ENCODE data around the gene SLC5A12. TPM values are rescaled to one million over a fixed set of nuclear protein-coding genes. Genes with fewer than 3 reads are reported as not detected.
A peak's percentile ranks its signal among the peaks of the same experiment; 100 is the strongest.
"Not testable (repeated sequence)": the region's sequence is repeated elsewhere in the genome, so short reads cannot be mapped to it uniquely, and the experiment has no call there.

SLC5A12 gene
- total RNA-seq, 2 donors from 2014 or later, result not detected

GRCh38 chr11:26655287-26655686 is 66.6 kb downstream of the SLC5A12 start:
- peaks cover 0 to under 1% of the 10 kb centered on the region in 2 donors for H3K27me3 ChIP-seq
- DNase-seq, result no peak
- no peak overlapping the region for H3K27ac ChIP-seq
- no peaks in the 10 kb centered on the region for H3K36me3 ChIP-seq (replicated peaks in 1 of 2; ENCODE audit: insufficient read depth in 1 of 2, low read depth in 2 of 2)
- intact Hi-C loops (cut with DNase I), result no loop called here
- H3K4me3 ChIP-seq, result no peak overlapping the region
- TF ChIP-seq POLR2A (IDR thresholded peaks at IDR 0.05) (no peak), CTCF (IDR thresholded peaks at IDR 0.05) (no peak)
- H3K9me3 ChIP-seq, result no peaks in the 10 kb centered on the region
- WGBS, 2 donors, result 67 to 81% methylated on average over 2 of the region's 2 CpGs
- H3K4me1 ChIP-seq, result no peaks in the 10 kb centered on the region
- no peak for ATAC-seq

- Histone ChIP-seq H3K27ac (no peak overlapping the region), H3K9me3 (no peaks in the 10 kb centered on the region), H3K4me3 (no peak overlapping the region), H3K27me3 (peaks cover 0 to 5% of the 10 kb centered on the region in 2 donors), H3K36me3 (replicated peaks in 1 of 2; ENCODE audit: insufficient read depth in 1 of 2, low read depth in 2 of 2) (no peaks in the 10 kb centered on the region), H3K4me1 (peaks cover 4% of the 10 kb centered on the region)
- DNase-seq, result no peak
- no peak for ATAC-seq
- 65 to 66% methylated on average over 6 of the region's 6 CpGs for WGBS, 2 donors
- intact Hi-C loops (cut with DNase I), result loop anchor here (5.0 kb wide), 1 partner anchor 355 kb away; no protein-coding TSS in a partner anchor
- TF ChIP-seq CTCF (IDR thresholded peaks at IDR 0.05) (no peak), POLR2A (IDR thresholded peaks at IDR 0.05) (no peak)
Measured at GRCh38 chr11:26651916-26652315, 69.9 kb downstream of the SLC5A12 start.

GRCh38 chr11:26649884-26650283 is 72.0 kb downstream of the SLC5A12 start:
- peak; percentile 82 for ATAC-seq
- TF ChIP-seq POLR2A (IDR thresholded peaks at IDR 0.05) (no peak), CTCF (IDR thresholded peaks at IDR 0.05) (peak; percentile 41 to 78 (median 68))
- Histone ChIP-seq H3K4me1 (peaks cover 4% of the 10 kb centered on the region), H3K27me3 (peaks cover 0 to 5% of the 10 kb centered on the region in 2 donors), H3K9me3 (no peaks in the 10 kb centered on the region), H3K27ac (no peak overlapping the region), H3K36me3 (replicated peaks in 1 of 2; ENCODE audit: insufficient read depth in 1 of 2, low read depth in 2 of 2) (no peaks in the 10 kb centered on the region), H3K4me3 (no peak overlapping the region)
- 20 to 22% methylated on average over 8 of the region's 8 CpGs for WGBS, 2 donors
- intact Hi-C loops (cut with DNase I), result loop anchor here (5.0 kb wide), 1 partner anchor 353 kb away; no protein-coding TSS in a partner anchor
- DNase-seq, result peak; percentile 69 to 81 (median 76)

- H3K27ac ChIP-seq; H3K4me3 ChIP-seq; ATAC-seq; H3K36me3 ChIP-seq (replicated peaks in 1 of 2; ENCODE audit: insufficient read depth in 1 of 2, low read depth in 2 of 2); H3K9me3 ChIP-seq; intact Hi-C loops (cut with DNase I); H3K27me3 ChIP-seq; H3K4me1 ChIP-seq; DNase-seq: not testable (repeated sequence)
- 77 to 90% methylated on average over 10 of the region's 10 CpGs for WGBS, 2 donors
Measured at GRCh38 chr11:26643314-26643713, 78.5 kb downstream of the SLC5A12 start.

- 25 to 44% methylated on average over 2 of the region's 2 CpGs for WGBS, 2 donors
- no peak for ATAC-seq
- no peak for TF ChIP-seq CTCF (IDR thresholded peaks at IDR 0.05)
- TF ChIP-seq POLR2A (IDR thresholded peaks at IDR 0.05), result no peak
- no peak overlapping the region for H3K4me3 ChIP-seq
- no peak for DNase-seq
- no peaks in the 10 kb centered on the region for H3K36me3 ChIP-seq (replicated peaks in 1 of 2; ENCODE audit: insufficient read depth in 1 of 2, low read depth in 2 of 2)
- no peak overlapping the region for H3K27ac ChIP-seq
- H3K4me1 ChIP-seq, result no peaks in the 10 kb centered on the region
- intact Hi-C loops (cut with DNase I), result no loop called here
- H3K27me3 ChIP-seq, result no peaks in the 10 kb centered on the region
- no peaks in the 10 kb centered on the region for H3K9me3 ChIP-seq
Measured at GRCh38 chr11:26632691-26633159, 89.1 kb downstream of the SLC5A12 start.

Measured in body of pancreas (tissue), 4 donors.